Stimulated activated CD8-positive, alpha-beta memory T cell treated with anti-CD3 and anti-CD28 coated beads, Interleukin-7, amount 100 ng/mL, for 48 hours (primary cell): ENCODE data around the gene INAFM2.
A peak's percentile ranks its signal among the peaks of the same experiment; 100 is the strongest.

ENCODE experiments used
- DNase-seq, 2 donors: peaks; one replicate each; pipeline ENCODE4 v3.0.0-alpha.2; 2020; ENCODE audit warnings: low read depth in 1 of 2; ENCODE audit errors: extremely low read depth in 1 of 2

INAFM2 gene

DNA sequence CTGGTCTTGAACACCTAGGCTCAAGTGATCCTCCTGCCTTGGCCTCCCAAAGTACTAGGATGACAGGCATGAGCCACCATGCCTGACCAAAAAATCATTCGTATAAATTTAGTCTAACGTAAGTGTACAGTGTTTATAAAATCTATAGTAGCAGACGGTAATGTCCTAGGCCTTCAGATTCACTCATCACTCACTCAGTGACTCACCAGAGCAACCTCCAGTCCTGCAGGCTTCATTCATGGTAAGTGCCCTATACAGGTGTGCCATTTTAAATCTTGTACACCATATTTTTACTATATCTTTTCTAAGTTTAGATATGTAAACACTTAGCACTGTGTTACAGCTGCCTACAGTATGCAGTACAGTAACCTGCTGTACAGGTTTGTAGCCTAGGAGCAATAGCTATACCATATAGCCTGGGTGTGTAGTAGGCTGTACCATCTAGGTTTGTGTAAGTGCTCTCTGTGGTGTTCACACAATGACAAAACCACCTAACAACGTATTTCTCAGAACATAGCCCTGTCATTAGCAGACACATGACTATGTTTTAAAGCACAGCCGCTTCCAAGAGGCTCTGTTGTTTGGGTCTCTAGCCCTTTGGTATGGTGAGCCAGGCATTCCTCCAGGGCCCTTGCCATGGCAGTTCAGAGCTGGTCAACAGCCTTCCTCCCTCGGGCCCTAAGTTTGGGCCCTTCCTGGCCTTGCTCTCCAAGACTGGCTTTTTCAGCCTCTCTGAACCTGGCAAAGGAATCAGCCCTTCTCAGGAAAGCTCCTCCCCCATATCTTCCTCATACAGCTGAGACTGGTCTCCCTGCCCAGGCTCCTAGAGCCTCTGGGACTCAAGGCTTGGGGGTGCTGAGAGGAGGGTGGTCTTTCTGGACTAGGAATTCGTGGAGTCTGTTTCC, 19.2 kb downstream of the INAFM2 start:
- no peak for DNase-seq

GRCh38 chr15:40343512-40343911, 20.0 kb downstream of the INAFM2 start:
- DNase-seq, result no peak

- DNase-seq, result no peak
Measured at GRCh38 chr15:40344217-40344616, 20.7 kb downstream of the INAFM2 start.

DNA sequence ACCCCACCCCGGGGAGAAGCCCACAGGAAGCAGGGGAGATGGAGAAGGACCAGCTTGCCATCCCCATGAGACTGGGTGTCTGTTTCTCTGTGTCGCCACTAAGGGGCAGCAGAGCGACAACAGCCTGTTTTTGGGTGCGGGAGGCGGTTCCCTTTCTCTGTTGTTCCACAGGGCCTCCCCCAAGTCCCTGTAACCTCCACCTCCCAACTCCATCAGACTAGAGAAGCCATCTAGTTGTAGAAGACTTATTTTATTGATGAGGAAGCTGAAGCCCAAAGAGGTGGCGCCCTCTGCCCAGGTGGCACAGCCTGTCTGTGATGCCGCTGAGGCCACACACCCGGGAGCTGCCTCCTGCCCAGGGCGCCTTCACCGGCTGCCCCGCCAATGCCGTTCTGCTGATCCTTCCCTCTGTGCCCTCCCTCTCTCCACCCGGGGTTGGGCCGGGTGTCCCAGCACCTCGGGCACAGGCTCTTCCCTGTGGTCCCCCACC, 21.2 kb downstream of the INAFM2 start:
- peak in 1 of 2 donors; percentile 43 for DNase-seq

- DNase-seq, result no peak
Measured at GRCh38 chr15:40345225-40345866, 21.9 kb downstream of the INAFM2 start.

DNA sequence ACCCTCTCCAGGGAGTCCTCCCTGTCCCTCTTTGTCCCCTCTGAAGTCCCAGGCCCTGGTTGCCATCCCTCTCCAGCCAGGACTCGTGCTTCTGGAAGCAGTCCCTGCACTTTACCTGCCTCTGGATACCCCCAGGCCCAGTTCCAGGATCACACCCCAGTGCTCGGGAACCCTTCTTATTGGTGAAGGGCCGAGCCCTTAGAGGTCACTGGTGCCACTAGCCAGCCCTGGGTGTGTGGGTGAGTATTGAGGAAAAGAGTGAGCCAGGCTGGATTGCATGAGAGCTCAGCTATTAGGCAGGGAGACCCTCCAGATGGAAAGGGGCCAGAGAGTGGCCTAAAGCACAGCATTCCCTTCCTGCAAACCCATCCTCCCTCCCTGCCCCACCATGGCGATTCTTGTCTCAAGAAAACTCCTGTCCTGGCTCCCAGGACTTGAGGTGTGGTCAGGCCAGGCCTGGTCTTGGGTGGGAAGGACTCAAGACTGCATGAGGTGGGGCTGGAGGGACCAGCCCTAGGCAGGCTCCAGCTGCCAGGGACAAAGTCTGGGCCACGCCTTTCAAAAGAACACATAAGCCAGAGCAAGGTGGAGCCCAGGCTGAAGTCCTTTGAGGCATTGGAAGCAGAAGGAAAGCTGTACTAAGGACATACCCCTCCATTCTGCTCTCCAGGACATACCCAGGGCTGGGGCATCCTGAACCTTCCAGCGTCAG, 22.5 kb downstream of the INAFM2 start:
- DNase-seq, result no peak

- DNase-seq, result no peak
Measured at GRCh38 chr15:40346579-40347558, 23.4 kb downstream of the INAFM2 start.

- DNase-seq, result no peak
Measured at GRCh38 chr15:40347559-40348473, 24.3 kb downstream of the INAFM2 start.

DNA sequence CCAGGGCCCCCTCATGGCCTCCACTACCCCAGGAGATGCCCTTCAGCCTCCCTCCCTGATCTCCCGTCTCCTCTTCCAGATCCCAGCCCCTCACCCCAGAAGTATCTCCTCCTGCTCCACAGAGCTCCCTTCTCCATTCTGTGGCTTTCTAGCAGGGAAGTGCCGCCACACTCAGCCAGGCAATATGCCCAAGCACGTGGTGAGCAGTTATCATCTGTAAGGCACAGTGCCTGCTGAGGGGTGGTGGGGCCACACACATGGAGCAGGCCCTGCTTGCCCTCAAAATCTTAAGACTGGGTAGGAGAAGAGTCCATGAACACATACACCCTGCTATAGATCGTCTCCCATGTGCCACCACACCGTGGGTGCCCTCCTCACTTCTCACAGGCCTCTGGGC, 25.0 kb downstream of the INAFM2 start:
- DNase-seq, result no peak

DNA sequence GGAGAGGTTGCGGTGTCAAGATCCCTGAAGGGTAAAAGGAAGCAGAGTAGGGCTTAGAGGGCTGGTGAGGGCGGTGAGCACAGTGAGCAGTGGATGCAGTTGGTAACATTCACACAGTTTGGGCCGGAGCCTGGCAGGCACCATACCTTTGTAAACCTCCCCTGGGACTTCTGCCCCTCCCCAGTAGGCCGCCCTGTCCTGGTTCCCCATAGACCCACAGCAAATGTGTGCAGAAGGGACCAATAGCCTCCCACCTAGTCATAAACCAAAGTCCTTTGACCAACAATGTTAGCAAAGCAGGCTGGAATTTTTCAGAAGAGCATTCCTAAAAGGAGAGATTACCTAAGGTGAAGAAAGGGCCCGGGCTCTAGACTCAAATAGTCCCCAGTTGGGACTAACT, 25.7 kb downstream of the INAFM2 start:
- no peak for DNase-seq

DNA sequence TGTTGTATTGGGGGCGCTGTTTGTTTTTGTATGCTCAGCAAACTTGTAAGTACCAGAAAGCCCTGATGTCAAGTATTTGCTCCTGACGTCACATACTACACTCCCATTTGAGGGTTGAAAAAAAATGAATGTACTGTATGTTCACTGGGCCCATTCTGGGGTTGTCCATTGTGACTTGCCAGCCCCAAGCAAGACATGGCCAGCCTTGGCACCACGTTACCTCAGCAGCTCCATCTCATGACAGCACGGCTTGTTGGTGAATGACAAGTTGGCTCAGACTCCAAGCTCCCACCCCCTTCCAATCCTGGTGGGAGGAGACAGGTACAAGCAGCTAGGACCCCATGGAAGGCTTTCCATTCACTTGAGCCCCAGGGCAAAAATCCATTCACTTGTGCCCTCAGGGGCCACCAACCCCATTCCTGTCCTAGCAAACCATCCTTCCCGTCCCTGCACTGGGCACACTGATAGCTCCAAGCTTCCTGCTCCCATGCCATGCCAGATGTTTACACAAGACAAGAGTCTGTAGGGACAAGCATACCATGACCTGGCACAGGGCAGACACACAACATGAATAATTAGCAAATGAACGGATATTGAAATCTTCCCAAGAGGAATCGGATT, 28.9 kb downstream of the INAFM2 start:
- DNase-seq, result no peak

DNA sequence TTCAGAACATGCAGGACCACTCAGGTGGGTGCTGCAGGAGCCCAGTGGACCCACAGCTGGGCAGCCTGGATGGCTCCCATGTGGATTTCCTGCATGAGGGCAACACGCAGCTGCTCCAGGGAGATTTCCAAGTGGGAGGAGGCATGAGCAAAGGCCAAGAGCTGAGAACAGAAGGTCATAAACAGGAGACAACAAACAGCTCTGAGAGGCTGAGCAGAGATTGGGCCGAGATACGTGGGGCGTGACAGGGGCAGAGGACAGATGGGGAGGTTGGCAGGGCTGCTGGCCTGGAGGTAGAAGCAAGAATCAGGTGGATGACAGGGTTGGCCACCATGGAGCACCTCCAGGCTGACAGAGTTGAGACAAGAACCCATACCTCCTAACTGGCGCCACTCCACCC, 30.2 kb downstream of the INAFM2 start:
- no peak for DNase-seq

- DNase-seq, result no peak
Measured at GRCh38 chr15:40354408-40355171, 31.1 kb downstream of the INAFM2 start.

DNA sequence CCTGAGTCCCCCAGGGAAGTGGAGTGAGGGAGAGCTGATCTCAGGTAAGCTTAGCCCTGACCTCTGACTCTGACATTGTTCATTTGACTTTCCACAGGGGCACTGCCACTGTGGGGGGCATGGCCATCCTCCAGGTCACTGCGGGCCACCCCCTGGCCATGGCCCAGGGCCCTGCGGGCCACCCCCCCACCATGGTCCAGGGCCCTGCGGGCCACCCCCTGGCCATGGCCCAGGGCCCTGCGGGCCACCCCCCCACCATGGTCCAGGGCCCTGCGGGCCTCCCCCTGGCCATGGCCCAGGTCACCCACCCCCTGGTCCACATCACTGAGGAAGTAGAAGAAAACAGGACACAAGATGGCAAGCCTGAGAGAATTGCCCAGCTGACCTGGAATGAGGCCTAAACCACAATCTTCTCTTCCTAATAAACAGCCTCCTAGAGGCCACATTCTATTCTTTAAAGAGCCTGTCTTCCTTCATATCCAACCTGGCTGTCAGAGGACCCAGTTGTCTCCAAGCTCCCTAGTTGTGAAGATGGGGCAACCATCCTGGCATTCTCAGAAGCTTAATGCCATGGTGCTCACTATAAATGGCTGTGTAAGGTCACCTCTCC, 32.6 kb downstream of the INAFM2 start:
- DNase-seq, result no peak

- no peak for DNase-seq
Measured at GRCh38 chr15:40357246-40357645, 33.8 kb downstream of the INAFM2 start.

- peak; percentile 70 to 72 for DNase-seq
Measured at GRCh38 chr15:40357723-40358470, 34.4 kb downstream of the INAFM2 start, which contains the start of gene DISP2. Gene DISP2 (plus strand): TSS chr15:40358219. CDS start chr15:40358322, 103 bp downstream.
